SK-N-MC (cell line): Measurements from ENCODE around the gene TBL1XR1.

ENCODE experiments used
- EZH2 ChIP-seq: fragments of 200-600 bp; sonication (generic); IDR thresholded peaks from one replicate; pipeline ENCODE4 v1.6.1; 2017; ENCODE audit warnings: antibody characterized with exemption
- FOXP2 ChIP-seq: optimal IDR thresholded peaks from 2 replicates; pipeline ENCODE3; 2011; ENCODE audit warnings: mild to moderate bottlenecking, moderate library complexity; ENCODE audit not compliant: insufficient read depth; ENCODE audit errors: extremely low read length, control extremely low read depth
- POLR2AphosphoS5 ChIP-seq: IDR thresholded peaks from 2 replicates; pipeline ENCODE4 v1.6.1; 2012; ENCODE audit warnings: mild to moderate bottlenecking, low read depth, low read length, borderline replicate concordance

GRCh38 chr3:177127008-177127407, 70.3 kb downstream of the TBL1XR1 start:
- TF ChIP-seq EZH2: no peak
- no peak for TF ChIP-seq POLR2AphosphoS5
- TF ChIP-seq FOXP2: no peak
